OCI-LY1 (cell line): ENCODE results near the gene CEP104.

Experiments
- H2AFZ ChIP-seq: fragments of 200-600 bp; sonication (generic), shearing (Covaris generic); 2 replicates; pipeline ENCODE4 v1.6.0; 2014; ENCODE audit warnings: antibody characterized with exemption, mild to moderate bottlenecking, low read length
- H3F3A ChIP-seq: fragments of 200-600 bp; sonication (generic), shearing (Covaris generic); 2 replicates; pipeline ENCODE4 v1.6.0; 2014; ENCODE audit warnings: mild to moderate bottlenecking, antibody characterized with exemption, low read length, moderate library complexity; ENCODE audit not compliant: insufficient read depth
- H3K27ac ChIP-seq: fragments of 200-600 bp; sonication (generic); 2 replicates; pipeline ENCODE4 v1.5.1; 2014; ENCODE audit warnings: low read length, mixed run types, mild to moderate bottlenecking, low read depth; ENCODE audit not compliant: poor library complexity, severe bottlenecking
- H3K27me3 ChIP-seq: fragments of 200-600 bp; sonication (generic); 2 replicates; pipeline ENCODE4 v1.6.0; 2014; ENCODE audit warnings: antibody characterized with exemption, mild to moderate bottlenecking, low read length, moderate library complexity; ENCODE audit not compliant: insufficient read depth
- H3K36me3 ChIP-seq: fragments of 200-600 bp; sonication (generic); 2 replicates; pipeline ENCODE4 v1.6.1; 2014; ENCODE audit warnings: mild to moderate bottlenecking, antibody characterized with exemption, low read length, moderate library complexity, mixed read lengths; ENCODE audit not compliant: insufficient read depth
- H3K4me1 ChIP-seq: fragments of 200-600 bp; sonication (generic); 2 replicates; pipeline ENCODE4 v1.5.1; 2014; ENCODE audit warnings: mild to moderate bottlenecking, low read length, moderate library complexity; ENCODE audit not compliant: insufficient read depth, severe bottlenecking
- H3K4me2 ChIP-seq: fragments of 200-600 bp; sonication (generic), shearing (Covaris generic); 2 replicates; pipeline ENCODE4 v1.6.1; 2014; ENCODE audit warnings: low read length
- H3K4me3 ChIP-seq: fragments of 200-600 bp; sonication (generic); 2 replicates; pipeline ENCODE4 v1.5.1; 2014; ENCODE audit warnings: low read length, low read depth, mild to moderate bottlenecking, mixed read lengths; ENCODE audit not compliant: poor library complexity, severe bottlenecking
- H3K79me2 ChIP-seq: fragments of 200-600 bp; shearing (Covaris generic); 2 replicates; pipeline ENCODE4 v1.6.1; 2016; ENCODE audit warnings: mixed run types, low read length, mixed read lengths; ENCODE audit not compliant: insufficient read depth
- H3K9ac ChIP-seq: fragments of 200-600 bp; sonication (generic), shearing (Covaris generic); 2 replicates; pipeline ENCODE4 v1.6.1; 2014; ENCODE audit warnings: mild to moderate bottlenecking, low read length, mixed read lengths
- H3K9me2 ChIP-seq: fragments of 200-600 bp; sonication (generic), shearing (Covaris generic); 2 replicates; pipeline ENCODE4 v1.6.1; 2014; ENCODE audit warnings: low read depth, mild to moderate bottlenecking, low read length, mixed read lengths
- H3K9me3 ChIP-seq: fragments of 200-600 bp; shearing (Covaris generic); 2 replicates; pipeline ENCODE4 v1.6.1; 2014; ENCODE audit warnings: low read length, mixed read lengths
- H4K20me1 ChIP-seq: fragments of 200-600 bp; sonication (generic), shearing (Covaris generic); 2 replicates; pipeline ENCODE4 v1.6.0; 2016; ENCODE audit warnings: mild to moderate bottlenecking, low read length; ENCODE audit not compliant: insufficient read depth
- EZH2 ChIP-seq: fragments of 200-600 bp; sonication (generic), shearing (Covaris generic); IDR thresholded peaks from 2 replicates; pipeline ENCODE4 v1.8.0; 2017; ENCODE audit warnings: borderline replicate concordance, mixed run types, mild to moderate bottlenecking, antibody characterized with exemption, low read length, moderate library complexity, mixed read lengths
- TF ChIP-seq, protein P1 (sequence below): fragments of 200-600 bp; sonication (generic), shearing (Covaris generic); IDR thresholded peaks from 2 replicates; pipeline ENCODE4 v1.5.1; 2017; ENCODE audit warnings: mild to moderate bottlenecking, antibody characterized with exemption, low read length, moderate library complexity, mixed read lengths

CEP104 gene

DNA sequence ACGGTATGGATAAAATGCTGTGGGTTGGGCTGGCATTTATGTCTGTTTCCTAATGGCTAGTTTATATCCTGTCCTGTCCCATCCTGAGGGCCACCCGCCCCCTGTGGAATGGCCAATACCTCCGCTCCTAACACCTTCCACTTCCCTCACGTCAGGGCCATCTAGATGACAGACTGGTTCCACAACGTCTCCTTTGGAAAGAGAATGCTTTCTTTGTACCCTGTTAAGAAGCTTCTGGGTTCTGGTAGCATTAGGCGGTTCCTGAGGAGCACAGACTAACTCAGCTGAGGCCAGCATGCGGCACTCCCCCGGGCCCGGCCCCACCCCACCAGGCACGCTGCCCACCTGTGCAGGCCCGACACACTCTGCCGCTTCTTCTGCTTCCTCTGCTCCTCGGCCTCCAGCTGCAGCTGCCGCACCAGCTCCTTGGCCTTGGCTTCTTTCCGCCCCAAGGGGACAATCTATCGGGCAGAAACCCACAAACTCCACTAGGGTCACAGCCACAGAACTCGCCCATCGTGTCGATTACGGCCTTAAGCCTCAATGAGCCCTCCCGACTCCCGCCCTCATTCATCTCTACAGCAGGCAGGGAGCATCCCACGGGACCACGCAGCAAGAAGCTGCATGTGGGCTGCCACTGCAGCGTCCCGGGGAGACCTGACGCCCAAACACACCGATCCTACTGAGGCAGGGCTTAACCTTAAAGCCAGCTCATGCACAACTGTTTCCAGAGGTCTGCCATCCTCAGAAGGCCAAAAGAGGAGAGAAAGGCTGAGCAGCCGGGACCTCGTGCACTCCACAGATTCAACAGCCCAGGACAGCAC lies 73.1 kb downstream of the CEP104 start:
- H3K36me3 ChIP-seq: peaks cover 84% of the 10 kb centered on the region
- H3K27ac ChIP-seq: no peak overlapping the region
- no peaks in the 10 kb centered on the region for H4K20me1 ChIP-seq
- no peak overlapping the region for H3K9ac ChIP-seq
- no peaks in the 10 kb centered on the region for H3K79me2 ChIP-seq
- no peaks in the 10 kb centered on the region for H3K4me1 ChIP-seq
- no peaks in the 10 kb centered on the region for H3F3A ChIP-seq
- no peaks in the 10 kb centered on the region for H3K27me3 ChIP-seq
- H3K4me2 ChIP-seq: no peak overlapping the region
- H3K4me3 ChIP-seq: no peak overlapping the region
- no peaks in the 10 kb centered on the region for H3K9me2 ChIP-seq
- no peak overlapping the region for H2AFZ ChIP-seq
- no peaks in the 10 kb centered on the region for H3K9me3 ChIP-seq
- TF ChIP-seq, protein P1, sequence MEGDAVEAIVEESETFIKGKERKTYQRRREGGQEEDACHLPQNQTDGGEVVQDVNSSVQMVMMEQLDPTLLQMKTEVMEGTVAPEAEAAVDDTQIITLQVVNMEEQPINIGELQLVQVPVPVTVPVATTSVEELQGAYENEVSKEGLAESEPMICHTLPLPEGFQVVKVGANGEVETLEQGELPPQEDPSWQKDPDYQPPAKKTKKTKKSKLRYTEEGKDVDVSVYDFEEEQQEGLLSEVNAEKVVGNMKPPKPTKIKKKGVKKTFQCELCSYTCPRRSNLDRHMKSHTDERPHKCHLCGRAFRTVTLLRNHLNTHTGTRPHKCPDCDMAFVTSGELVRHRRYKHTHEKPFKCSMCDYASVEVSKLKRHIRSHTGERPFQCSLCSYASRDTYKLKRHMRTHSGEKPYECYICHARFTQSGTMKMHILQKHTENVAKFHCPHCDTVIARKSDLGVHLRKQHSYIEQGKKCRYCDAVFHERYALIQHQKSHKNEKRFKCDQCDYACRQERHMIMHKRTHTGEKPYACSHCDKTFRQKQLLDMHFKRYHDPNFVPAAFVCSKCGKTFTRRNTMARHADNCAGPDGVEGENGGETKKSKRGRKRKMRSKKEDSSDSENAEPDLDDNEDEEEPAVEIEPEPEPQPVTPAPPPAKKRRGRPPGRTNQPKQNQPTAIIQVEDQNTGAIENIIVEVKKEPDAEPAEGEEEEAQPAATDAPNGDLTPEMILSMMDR: no peak
- TF ChIP-seq EZH2: no peak

DNA sequence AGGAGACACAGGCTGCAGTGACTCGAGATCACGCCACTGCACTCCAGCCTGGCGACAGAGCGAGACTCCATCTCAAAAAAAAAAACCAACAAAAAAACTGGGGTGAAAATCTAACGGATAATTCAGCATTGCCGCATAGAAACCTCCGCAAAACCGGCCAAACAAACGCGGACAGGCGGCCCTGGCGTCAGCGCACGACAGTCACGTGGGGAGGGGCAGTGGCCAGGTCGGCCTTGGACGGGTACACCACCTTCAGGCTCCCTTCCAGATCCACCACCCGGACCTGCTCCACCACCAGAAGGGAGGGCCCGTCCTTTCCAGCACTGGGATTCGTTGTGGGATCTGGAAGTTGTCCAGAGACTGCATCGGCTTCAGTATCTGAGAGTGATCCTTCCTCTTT lies 76.1 kb downstream of the CEP104 start:
- Histone ChIP-seq H3K4me2 (no peak overlapping the region), H3K9me3 (no peaks in the 10 kb centered on the region), H3K9me2 (no peaks in the 10 kb centered on the region), H3K27me3 (no peaks in the 10 kb centered on the region), H3K79me2 (no peaks in the 10 kb centered on the region), H3F3A (no peaks in the 10 kb centered on the region), H2AFZ (no peak overlapping the region), H3K27ac (no peak overlapping the region), H3K36me3 (peaks cover 68% of the 10 kb centered on the region), H3K9ac (no peak overlapping the region), H3K4me1 (peaks cover 4% of the 10 kb centered on the region), H4K20me1 (no peaks in the 10 kb centered on the region), H3K4me3 (no peak overlapping the region)
- TF ChIP-seq, protein P1: no peak
- no peak for TF ChIP-seq EZH2

DNA sequence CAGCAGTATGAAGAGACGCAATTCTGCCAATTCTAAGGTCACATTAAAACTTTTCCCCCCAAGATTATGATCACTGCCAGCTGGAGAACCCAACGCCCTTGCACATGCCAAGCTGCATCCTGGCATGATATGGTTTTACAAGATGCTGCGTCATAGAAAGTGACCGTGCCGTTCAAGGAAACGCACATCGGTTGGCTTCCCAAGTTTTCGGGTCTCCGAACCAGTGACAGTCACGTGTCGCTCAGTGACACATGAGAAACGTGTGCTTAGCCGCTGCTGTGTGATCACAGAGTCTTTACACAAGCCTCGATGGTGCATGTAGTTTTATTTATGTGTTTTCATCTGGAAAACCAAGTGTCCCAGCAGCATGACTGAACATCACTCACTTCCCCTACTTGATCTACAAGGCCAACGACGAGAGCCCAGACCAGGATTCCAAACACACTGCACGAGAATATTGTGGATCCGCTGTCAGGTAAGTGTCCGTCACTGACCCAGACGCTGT lies 77.0 kb downstream of the CEP104 start:
- peaks cover 60% of the 10 kb centered on the region for H3K36me3 ChIP-seq
- no peak overlapping the region for H3K9ac ChIP-seq
- no peaks in the 10 kb centered on the region for H3K9me2 ChIP-seq
- H3K79me2 ChIP-seq: no peaks in the 10 kb centered on the region
- TF ChIP-seq, protein P1: no peak
- no peak for TF ChIP-seq EZH2
- no peak overlapping the region for H3K4me2 ChIP-seq
- no peaks in the 10 kb centered on the region for H3K9me3 ChIP-seq
- H3F3A ChIP-seq: no peaks in the 10 kb centered on the region
- H3K4me3 ChIP-seq: no peak overlapping the region
- no peaks in the 10 kb centered on the region for H3K27me3 ChIP-seq
- no peak overlapping the region for H2AFZ ChIP-seq
- H3K27ac ChIP-seq: no peak overlapping the region
- no peaks in the 10 kb centered on the region for H4K20me1 ChIP-seq
- H3K4me1 ChIP-seq: peaks cover 14% of the 10 kb centered on the region
